ENCODE results near the gene SLC38A6. TPM values are rescaled to one million over a fixed set of nuclear protein-coding genes. Genes with fewer than 3 reads are reported as not detected.

SLC38A6 gene
- total and polyA plus RNA-seq, 2 of the 13 experiments (the other 11 are each of a cell fraction or from before 2014, with no cell fraction given), result 6.9 to 22.1 TPM

DNA sequence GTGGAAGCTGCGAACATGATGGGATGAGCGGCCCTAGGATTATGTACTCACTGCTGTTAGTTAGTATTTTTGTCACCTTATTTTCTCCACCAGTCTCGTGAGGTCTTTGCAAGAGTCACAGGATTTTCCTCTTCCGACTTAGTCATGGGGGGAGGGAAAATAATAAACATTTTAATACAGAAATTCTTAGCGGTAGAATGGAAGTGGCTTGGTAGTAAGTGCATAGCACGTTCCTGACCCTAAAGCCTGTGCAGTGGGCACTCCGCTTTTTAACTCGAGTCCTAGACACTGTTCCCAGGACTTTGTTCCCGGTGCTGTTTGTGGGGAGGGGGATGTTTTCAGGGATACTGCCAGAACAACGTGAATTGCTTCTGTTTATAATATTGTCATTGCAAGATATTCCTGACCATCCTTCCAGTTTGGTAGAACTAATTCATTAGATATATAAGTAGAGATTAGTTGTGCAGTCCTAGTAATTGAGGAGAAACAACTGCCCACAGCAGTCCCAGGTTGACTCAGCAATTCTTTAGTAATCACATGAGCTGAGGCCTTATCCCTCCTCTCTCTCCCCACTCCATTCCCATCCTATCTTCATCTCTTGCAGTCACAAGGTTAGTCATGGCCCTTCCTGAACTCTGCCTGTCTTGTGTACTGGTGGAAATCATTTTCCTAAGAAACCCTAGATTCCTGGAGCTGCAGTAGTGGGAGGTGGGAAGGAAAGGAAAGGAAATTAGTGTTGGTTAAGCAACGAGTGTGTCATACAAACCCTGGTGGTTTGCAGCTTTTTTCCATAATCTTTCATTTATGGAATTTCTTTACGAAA, 799 bp downstream of the SLC38A6 start (continued):
- TF ChIP-seq SRSF9 (IDR thresholded peaks at IDR 0.05; ENCODE audit: borderline replicate concordance, insufficient read depth, low read depth, low read length, poor library complexity, severe bottlenecking) (no peak), ZNF331 (CRISPR knock-in tag; IDR thresholded peaks at IDR 0.05) (no peak), THYN1 (CRISPR knock-in tag; IDR thresholded peaks at IDR 0.05; ENCODE audit: borderline replicate concordance, low read depth) (no peak), TAF1 (CRISPR knock-in tag; IDR thresholded peaks at IDR 0.05) (no peak), ZNF329 (CRISPR knock-in tag; IDR thresholded peaks at IDR 0.05; ENCODE audit: low read depth) (no peak), ZNF256 (CRISPR knock-in tag; conservative IDR thresholded peaks at IDR 0.05) (no peak), ZBTB42 (CRISPR knock-in tag; IDR thresholded peaks at IDR 0.05) (no peak), MED8 (CRISPR knock-in tag; IDR thresholded peaks at IDR 0.05; ENCODE audit: insufficient replicate concordance) (no peak), SMAD9 (CRISPR knock-in tag; IDR thresholded peaks at IDR 0.05) (no peak), ATF7-NPFF (CRISPR knock-in tag; IDR thresholded peaks at IDR 0.05; ENCODE audit: low read depth) (no peak), MAZ (IDR thresholded peaks at IDR 0.05; ENCODE audit: borderline replicate concordance, low read depth, low read length) (no peak), MAZ (CRISPR knock-in tag; IDR thresholded peaks at IDR 0.05; ENCODE audit: low read depth) (no peak)
- TF ChIP-seq, protein P1, sequence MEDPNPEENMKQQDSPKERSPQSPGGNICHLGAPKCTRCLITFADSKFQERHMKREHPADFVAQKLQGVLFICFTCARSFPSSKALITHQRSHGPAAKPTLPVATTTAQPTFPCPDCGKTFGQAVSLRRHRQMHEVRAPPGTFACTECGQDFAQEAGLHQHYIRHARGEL (CRISPR knock-in tag; IDR thresholded peaks at IDR 0.05), result no peak
- TF ChIP-seq, protein P2, sequence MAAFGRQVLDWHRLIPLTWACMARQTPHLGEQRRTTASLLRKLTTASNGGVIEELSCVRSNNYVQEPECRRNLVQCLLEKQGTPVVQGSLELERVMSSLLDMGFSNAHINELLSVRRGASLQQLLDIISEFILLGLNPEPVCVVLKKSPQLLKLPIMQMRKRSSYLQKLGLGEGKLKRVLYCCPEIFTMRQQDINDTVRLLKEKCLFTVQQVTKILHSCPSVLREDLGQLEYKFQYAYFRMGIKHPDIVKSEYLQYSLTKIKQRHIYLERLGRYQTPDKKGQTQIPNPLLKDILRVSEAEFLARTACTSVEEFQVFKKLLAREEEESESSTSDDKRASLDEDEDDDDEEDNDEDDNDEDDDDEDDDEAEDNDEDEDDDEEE (CRISPR knock-in tag; IDR thresholded peaks at IDR 0.05), result no peak
- TF ChIP-seq, protein P3, sequence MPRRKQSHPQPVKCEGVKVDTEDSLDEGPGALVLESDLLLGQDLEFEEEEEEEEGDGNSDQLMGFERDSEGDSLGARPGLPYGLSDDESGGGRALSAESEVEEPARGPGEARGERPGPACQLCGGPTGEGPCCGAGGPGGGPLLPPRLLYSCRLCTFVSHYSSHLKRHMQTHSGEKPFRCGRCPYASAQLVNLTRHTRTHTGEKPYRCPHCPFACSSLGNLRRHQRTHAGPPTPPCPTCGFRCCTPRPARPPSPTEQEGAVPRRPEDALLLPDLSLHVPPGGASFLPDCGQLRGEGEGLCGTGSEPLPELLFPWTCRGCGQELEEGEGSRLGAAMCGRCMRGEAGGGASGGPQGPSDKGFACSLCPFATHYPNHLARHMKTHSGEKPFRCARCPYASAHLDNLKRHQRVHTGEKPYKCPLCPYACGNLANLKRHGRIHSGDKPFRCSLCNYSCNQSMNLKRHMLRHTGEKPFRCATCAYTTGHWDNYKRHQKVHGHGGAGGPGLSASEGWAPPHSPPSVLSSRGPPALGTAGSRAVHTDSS (CRISPR knock-in tag; conservative IDR thresholded peaks at IDR 0.05), result no peak
- TF ChIP-seq, protein P4, sequence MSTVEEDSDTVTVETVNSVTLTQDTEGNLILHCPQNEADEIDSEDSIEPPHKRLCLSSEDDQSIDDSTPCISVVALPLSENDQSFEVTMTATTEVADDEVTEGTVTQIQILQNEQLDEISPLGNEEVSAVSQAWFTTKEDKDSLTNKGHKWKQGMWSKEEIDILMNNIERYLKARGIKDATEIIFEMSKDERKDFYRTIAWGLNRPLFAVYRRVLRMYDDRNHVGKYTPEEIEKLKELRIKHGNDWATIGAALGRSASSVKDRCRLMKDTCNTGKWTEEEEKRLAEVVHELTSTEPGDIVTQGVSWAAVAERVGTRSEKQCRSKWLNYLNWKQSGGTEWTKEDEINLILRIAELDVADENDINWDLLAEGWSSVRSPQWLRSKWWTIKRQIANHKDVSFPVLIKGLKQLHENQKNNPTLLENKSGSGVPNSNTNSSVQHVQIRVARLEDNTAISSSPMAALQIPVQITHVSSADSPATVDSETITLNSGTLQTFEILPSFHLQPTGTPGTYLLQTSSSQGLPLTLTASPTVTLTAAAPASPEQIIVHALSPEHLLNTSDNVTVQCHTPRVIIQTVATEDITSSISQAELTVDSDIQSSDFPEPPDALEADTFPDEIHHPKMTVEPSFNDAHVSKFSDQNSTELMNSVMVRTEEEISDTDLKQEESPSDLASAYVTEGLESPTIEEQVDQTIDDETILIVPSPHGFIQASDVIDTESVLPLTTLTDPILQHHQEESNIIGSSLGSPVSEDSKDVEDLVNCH (CRISPR knock-in tag; IDR thresholded peaks at IDR 0.05), result no peak
- TF ChIP-seq, protein P5, sequence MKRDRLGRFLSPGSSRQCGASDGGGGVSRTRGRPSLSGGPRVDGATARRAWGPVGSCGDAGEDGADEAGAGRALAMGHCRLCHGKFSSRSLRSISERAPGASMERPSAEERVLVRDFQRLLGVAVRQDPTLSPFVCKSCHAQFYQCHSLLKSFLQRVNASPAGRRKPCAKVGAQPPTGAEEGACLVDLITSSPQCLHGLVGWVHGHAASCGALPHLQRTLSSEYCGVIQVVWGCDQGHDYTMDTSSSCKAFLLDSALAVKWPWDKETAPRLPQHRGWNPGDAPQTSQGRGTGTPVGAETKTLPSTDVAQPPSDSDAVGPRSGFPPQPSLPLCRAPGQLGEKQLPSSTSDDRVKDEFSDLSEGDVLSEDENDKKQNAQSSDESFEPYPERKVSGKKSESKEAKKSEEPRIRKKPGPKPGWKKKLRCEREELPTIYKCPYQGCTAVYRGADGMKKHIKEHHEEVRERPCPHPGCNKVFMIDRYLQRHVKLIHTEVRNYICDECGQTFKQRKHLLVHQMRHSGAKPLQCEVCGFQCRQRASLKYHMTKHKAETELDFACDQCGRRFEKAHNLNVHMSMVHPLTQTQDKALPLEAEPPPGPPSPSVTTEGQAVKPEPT (CRISPR knock-in tag; IDR thresholded peaks at IDR 0.05; ENCODE audit: low read depth), result no peak
- TF ChIP-seq, protein P6, sequence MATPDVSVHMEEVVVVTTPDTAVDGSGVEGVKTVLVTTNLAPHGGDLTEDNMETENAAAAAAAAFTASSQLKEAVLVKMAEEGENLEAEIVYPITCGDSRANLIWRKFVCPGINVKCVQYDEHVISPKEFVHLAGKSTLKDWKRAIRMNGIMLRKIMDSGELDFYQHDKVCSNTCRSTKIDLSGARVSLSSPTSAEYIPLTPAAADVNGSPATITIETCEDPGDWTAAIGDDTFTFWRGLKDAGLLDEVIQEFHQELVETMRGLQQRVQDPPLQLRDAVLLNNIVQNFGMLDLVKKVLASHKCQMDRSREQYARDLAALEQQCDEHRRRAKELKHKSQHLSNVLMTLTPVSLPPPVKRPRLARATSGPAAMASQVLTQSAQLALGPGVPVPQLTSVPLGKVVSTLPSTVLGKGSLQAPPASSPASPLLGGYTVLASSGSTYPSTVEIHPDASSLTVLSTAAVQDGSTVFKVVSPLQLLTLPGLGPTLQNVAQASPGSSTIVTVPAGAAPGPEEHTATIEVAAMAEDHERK (CRISPR knock-in tag; IDR thresholded peaks at IDR 0.05; ENCODE audit: low read depth), result no peak

All from HepG2 (cell line).